GM06990 (cell line): ENCODE data around the gene MARK4.

ENCODE experiments used
- DNase-seq: peaks from one replicate; pipeline ENCODE4 v3.0.0-alpha.2; 2011; ENCODE audit not compliant: insufficient read length; ENCODE audit errors: extremely low read depth
- H3K27me3 ChIP-seq: replicated peaks from 2 replicates; pipeline ENCODE4 v1.6.0; 2011; ENCODE audit warnings: low read length; ENCODE audit not compliant: control insufficient read depth, insufficient read depth
- H3K36me3 ChIP-seq: 2 replicates; pipeline ENCODE4 v1.5.1; 2011; ENCODE audit warnings: low read length; ENCODE audit not compliant: control insufficient read depth, insufficient read depth
- H3K4me3 ChIP-seq: replicated peaks from 2 replicates; pipeline ENCODE4 v1.5.1; 2011; ENCODE audit warnings: low read depth, mild to moderate bottlenecking, control low read depth, low read length
- CTCF ChIP-seq: IDR thresholded peaks from 2 replicates; pipeline ENCODE4 v1.5.1; 2011; ENCODE audit warnings: low read length, control low read depth, mild to moderate bottlenecking, inconsistent platforms; ENCODE audit not compliant: insufficient read depth, poor library complexity, severe bottlenecking

MARK4 gene

GRCh38 chr19:45231891-45232290 is 19.2 kb upstream of the MARK4 start:
- no peak for DNase-seq
- TF ChIP-seq CTCF, result no peak
- no peaks in the 10 kb centered on the region for H3K27me3 ChIP-seq
- no peak overlapping the region for H3K4me3 ChIP-seq
- H3K36me3 ChIP-seq, result no peaks in the 10 kb centered on the region

- TF ChIP-seq CTCF, result no peak
- Histone ChIP-seq H3K36me3 (no peaks in the 10 kb centered on the region), H3K27me3 (no peaks in the 10 kb centered on the region), H3K4me3 (no peak overlapping the region)
- DNase-seq, result no peak
These were observed 16.8 kb upstream of the MARK4 start for GRCh38 chr19:45234089-45234869.

- no peak for DNase-seq
- Histone ChIP-seq H3K4me3 (no peak overlapping the region), H3K27me3 (no peaks in the 10 kb centered on the region), H3K36me3 (no peaks in the 10 kb centered on the region)
- TF ChIP-seq CTCF, result no peak
These were observed 15.6 kb upstream of the MARK4 start for GRCh38 chr19:45235485-45235884.

GRCh38 chr19:45238556-45238955 is 12.5 kb upstream of the MARK4 start:
- TF ChIP-seq CTCF, result no peak
- Histone ChIP-seq H3K36me3 (no peaks in the 10 kb centered on the region), H3K27me3 (no peaks in the 10 kb centered on the region), H3K4me3 (no peak overlapping the region)
- DNase-seq, result no peak

GRCh38 chr19:45243144-45243732 is 7.8 kb upstream of the MARK4 start:
- no peaks in the 10 kb centered on the region for H3K27me3 ChIP-seq
- no peak overlapping the region for H3K4me3 ChIP-seq
- TF ChIP-seq CTCF, result no peak
- H3K36me3 ChIP-seq, result no peaks in the 10 kb centered on the region
- no peak for DNase-seq
